OCI-M2 (cell line): ENCODE results near the gene NLRC3.

Source experiments
- DNase-seq: peaks from one replicate; lab custom pipeline; 2025; ENCODE audit not compliant: unreplicated experiment; lab: John Stamatoyannopoulos, UW

NLRC3 gene

DNA sequence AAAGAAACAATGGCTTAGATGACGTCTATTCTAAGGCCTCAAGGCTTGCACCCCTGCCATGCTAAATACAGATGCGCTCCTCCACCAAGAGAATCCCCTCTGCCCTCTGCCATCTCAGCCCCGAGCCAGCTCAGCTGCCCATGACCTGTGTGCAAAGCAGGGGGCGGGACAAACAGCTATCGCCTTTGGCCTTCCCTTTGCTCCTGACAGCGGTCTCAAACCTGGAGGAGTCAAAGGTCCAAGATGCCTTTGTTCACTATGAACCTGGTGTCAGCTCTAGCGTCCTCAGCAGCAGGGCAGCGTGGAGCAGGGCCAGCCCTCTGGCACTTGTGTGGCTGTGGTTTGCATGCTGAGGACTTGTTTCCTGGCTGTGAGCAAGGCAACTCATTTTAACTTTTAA, 21.9 kb upstream of the NLRC3 start:
- no peak for DNase-seq

DNA sequence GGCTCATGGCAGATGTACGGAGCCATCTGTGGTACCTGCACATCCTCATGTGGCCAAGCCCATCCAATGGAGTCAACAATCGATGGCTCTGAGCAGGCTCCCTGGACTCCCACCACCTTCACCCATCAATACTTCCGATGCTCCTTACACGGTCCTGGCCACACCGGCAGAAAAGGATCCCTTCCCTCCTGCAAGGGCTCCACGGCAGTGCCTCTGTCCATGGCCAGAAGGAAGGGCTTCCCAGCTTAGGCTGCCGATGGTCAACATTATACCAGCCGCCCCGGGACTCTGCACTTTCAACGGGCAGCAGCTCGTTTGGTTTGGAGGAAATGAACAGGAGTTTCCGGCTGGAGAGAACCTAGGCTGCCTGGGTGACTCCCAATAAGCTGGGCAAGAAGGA, 21.0 kb upstream of the NLRC3 start:
- DNase-seq, result no peak

DNA sequence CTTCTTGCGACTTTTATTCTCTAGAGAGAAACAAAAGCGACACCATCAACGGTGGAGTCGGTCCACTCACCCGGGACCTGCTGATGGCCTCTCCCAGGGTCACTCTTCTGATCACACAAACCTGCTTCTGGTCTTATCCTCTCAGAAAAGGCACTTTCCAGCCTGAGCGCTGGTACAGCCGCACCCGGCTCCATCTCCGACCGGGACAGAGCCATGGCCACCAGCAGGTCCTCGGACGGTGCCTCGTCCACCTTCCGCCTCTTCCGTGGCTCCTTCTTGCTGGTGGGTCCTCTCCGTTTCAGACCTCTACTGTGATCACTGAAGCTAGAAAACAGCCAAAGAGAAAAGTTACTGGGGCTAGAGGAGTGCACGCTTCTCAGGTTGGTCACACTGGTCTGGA, 20.5 kb upstream of the NLRC3 start:
- DNase-seq, result no peak

DNA sequence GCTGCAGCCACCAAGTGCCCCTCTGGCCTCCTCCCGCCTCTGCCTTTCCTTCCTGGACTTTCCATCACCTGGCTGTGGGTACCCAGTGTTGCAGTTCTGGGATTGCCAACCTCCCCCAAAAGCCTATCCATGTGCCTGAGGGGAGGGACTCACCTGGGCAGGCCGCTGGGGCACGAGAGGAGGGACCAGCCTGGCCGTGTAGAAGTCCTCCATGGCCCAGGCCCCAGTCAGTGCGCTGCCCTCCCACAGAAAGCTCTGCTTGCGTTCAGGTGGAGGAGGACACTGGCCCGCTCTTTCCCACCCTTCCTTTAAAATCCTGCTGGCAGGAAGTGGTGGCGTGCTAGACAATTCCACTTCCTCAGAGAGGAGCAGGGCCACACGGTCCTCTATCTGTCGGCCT, 20.0 kb upstream of the NLRC3 start:
- DNase-seq, result no peak

DNA sequence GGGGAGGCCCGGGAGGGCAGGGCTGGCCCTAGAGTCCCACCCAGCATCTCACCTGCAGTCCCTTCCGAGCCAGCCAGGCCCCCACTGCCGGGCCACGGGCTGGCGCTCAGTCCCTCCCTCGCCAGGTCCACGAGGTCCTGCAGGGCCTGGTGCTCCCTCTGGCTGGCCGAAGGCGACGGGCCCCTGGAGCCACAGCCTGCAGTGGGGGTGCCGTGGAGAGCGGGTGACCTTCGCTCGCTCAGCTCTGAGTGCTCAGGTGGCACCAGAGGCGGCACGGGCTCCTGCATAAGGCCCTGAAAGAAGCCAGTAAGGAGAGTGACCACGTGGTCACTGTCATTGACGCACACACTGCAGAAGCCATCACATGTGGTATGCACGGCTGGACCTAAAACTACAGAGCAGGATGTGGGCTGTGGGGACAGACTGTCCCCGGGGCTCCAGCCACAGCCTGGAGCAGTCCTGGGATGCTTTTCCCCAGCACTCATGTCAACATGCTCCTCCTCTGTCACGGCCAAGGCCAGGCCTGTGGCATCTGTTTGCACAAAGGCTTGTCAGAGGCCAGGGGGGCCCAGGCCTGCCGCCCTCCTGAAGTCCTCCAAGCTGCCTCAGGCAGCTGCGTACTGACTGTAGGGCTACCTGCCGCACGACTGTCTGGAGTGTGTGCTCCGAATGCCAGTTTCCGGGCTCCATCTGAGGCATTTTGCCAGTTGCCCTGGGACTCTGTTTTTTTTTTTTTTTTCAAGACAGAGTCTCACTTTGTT, 19.1 kb upstream of the NLRC3 start:
- DNase-seq, result no peak

DNA sequence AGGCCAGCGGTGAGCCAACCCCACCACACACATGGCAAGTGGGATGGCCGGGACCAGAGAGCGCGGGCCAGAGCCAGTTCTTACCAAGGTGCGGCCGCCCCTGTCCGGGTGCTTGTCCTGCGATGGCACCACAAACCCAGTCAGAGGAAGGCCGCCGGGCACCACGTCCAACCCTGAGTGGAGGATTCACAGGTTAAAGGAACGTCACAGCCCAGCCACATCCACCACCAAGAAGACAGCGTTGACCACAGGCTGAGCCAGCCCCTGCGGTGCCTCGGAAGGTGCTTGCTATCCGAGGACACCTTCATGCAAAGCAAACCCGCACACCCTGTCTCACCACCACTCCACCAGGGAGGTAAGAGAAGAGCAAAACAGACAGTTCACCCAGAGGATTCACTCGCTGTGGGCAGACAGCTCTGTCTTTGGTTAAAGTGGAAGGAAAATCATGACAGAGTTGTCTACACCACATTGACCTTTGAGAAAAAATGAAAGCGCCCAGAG, 18.4 kb upstream of the NLRC3 start:
- DNase-seq, result no peak

DNA sequence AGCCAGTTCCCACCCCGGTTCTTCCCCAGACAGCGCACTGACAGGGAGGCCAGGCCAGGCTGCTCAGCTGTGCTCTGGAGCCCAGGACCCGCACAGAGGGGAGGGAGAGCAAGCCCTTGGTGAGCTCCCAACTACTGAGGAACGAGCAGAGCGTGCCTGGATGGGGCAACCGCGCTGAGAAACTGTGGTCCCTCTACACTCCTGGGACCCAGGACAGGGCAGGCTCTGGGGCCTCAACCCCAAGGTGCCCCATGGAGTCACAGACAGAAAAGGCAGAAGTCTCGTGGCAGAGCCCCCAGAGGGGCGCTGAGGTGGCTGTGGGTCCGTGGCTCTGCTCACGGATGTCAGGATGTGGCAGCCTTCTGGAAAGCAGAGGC, 17.9 kb upstream of the NLRC3 start:
- DNase-seq, result no peak

DNA sequence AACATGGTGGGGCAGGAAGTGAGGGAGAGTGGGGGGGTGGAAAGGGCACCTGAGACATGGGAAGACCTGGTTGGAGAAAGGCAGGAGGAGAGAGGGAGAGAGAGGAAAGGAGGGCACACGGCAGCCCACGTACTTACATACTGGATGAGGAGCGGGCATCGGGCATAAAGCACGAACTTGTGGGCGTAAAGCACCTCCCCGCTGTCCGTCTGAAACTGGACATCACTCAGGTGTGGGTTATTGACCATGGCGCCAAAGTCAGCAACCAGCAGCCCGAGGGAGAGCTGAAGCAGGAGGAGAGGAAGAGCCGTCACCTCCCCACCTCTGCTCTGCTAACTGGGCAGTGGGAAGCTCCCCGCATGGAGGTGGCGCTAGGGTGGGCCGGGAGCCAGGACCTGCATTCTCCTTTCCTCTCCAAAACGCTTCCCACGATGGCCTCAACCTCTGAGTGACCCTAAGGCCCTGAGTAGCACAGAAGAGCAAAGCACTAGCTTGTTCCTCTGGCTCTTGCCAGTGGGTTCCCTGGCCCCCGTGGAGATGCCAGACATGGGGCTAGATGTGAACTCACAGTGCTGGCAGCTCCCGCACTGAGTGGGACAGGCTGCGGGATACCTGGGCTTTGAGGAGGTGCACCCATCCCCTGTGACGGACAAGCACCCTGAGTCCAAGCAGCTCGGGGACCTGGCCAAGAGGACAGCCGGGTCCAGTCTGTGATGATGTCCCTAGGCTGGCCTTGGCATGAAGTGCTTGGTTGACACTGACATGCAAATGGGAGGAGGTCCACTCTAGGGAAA, 17.3 kb upstream of the NLRC3 start:
- DNase-seq, result no peak

DNA sequence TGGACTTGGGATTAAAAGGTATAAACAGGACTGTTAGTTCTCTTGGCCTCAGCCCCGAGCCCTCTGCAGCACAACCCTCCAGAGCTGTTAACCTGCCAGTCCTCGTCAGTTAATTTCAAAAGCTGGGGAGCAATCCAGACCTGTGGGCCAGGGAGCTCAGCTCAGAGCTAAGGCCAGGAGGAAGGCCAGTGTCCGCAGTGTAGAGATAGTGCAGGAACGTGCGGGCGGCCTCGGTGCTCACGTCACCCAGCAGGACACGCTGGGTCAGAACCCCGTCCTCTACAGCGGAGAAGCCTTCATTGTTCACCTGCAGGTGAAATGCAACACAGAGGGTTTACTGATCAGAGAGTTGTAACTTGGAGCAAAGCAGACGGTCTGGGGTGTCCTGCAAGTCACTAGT, 15.4 kb upstream of the NLRC3 start:
- no peak for DNase-seq

DNA sequence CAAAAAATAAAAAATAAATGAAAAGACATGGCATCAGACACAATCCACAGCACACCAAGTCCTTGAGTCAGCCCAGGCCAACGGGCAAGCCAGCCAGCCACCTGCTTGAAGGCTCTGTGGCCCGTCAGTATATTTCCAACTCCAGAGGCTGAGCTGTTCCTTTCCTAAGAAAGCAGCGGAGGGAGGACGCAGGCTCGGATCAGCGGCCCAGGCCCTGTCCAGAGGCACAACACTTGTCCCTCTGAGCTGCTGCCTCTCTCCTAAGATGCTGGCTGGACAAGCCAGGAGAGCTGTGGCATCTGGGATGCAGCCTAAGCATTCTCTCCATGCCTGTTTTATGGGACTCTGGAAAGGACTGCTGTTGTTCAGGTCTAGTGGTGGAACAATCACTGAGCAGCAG, 14.8 kb upstream of the NLRC3 start:
- DNase-seq, result no peak

DNA sequence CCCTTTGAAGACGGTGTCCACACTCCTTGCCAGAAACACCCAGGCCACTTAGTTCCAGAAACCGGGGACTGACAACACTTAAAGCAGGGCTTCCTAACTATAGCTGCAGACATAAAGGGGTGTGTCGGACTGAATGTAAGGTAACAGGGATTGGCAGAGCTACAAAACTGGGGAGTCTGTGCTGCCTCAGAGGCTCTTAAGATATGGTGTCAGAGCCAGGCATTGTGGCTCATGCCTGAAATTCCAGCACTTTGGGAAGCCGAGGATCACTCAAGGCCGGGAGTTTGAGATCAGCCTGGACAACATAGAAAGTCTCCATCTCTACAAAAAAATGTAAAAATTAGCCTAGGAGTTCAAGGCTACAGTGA, 14.2 kb upstream of the NLRC3 start:
- DNase-seq, result no peak

DNA sequence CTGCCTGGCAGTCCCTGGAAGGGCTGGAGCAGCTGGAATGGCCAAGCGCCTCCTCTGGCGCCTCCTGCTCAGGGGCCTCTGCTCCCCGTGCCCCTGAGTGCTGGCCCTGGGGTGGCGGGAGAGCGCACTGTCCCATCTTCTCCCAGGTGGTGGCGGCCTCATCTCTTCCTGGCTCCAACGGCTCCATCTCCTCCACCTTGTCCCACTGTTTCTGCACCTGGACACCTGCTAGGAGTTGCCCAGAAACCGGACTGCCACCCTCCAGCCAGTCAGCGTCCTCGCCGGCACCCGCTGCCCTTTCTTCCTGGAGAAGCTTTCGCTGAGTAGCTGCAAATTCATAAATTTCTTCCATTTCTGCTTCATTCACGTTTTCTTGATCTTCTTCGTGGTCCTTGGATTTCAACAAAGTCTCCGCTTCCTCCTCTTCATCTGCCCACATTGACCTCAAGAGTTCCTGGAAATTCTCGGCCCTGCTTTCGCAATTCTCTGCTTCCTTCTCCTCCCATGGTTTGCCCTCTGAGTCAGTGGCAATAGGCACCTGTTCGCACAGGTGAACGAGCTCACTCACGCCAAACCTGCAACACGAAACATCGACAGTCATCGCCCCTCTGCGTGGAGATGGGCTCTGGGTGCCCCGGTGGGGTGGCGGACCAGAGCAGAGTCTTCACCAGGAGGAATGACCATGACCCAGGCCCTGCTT, 13.7 kb upstream of the NLRC3 start:
- no peak for DNase-seq

DNA sequence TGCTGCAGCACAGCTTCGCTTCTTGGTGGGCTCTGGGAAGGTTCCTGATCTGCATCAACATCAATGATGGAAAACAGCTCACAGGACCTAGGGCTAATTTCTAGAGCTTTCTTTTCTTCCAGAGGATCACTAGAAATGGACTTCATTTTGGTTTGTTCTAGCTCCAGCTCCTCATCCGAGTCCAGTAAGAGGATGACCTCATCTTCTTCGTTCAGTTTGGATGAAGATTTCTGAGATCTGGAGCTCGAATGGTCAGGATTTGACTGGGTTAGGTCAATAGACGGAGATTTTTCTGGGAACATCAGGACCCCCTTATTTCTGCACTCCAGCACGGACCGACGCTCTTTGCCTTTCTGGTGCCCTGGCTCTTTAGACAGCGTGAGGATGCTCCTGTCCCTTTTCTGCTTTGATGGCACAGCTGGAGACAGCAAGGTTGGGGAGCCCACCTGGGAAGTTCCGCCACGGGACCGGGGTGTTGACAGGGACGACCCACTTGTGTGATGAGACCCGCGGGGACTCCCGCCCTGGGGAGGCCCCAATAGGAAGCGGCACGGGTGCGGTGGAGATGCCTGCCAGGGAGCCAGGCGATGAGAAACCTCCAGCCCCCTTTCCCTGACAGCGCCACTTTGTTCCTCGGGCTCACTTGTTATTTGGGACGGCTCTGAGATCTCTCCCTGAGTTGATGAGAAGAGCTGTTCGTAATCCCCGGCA, 12.9 kb upstream of the NLRC3 start:
- DNase-seq, result no peak

DNA sequence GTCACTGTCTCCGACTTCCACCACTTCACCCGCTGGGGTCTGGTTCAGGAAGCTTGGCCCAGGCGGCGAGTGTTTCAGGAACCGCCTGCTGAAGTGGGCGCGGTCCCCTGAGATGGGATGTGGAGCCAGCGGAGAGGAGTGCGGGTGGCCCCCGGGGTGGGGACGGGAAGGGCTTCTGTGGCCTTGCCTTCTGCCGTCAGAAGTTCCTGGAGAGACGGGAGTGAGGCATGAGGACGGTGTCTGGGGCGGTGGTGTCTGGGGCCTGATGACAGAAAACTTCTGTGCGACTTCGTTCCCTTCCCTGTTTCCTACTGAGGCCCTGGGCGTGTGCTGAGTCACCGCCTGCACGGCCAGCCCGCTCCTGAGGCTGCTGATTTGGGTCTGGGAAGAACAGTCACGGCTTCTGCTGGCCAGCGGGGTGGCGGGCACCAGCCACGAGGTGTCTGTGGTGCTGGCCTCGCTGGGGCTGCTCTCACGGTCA, 12.3 kb upstream of the NLRC3 start:
- no peak for DNase-seq

DNA sequence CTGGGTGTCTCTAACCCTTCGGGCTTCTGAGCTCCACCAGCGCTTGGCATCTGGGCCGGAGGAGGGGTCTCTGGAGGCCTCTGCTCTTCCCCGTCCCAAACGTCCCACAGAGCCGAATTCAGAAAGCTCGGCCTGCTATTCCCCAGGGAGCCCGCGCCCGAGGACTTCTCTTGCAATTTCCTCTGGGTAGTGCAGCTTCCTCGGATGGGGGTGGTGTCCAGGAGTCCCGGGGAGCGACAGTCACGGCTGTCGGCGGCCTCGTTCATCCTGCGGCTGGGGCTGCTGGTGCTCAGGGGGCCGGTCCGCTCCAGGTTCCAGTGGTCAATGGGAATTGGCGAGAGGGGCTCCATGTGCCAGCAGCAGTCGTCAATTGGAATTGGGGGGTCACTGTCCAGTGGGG, 11.8 kb upstream of the NLRC3 start:
- no peak for DNase-seq

DNA sequence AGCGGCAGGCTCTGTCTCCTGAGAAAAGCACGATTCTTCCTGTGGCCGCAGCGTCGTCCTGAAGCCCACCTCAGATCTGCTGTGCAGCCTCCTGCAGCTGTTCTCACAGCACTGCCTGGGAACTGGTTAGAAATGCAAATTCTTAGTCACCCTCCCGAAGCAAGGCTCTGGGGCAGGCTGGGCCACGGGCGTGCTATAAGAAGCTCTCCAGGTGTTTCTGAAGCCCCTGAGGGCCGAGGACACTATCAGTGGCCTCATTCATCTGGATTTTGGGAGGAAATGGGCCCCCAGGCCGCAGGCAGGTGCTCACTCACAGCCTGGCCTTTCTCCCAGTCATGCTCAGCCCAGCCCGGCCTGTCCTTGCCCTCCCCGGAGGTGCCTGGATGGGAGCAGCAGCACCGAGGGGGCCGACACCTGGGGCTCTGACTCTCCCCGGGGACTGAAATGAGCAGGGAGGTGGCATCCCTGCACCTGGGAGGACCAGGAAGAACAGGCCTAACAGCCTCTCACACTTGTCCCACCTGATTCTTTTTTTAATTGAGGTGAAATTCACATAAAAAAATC, 10.4 kb upstream of the NLRC3 start:
- no peak for DNase-seq

DNA sequence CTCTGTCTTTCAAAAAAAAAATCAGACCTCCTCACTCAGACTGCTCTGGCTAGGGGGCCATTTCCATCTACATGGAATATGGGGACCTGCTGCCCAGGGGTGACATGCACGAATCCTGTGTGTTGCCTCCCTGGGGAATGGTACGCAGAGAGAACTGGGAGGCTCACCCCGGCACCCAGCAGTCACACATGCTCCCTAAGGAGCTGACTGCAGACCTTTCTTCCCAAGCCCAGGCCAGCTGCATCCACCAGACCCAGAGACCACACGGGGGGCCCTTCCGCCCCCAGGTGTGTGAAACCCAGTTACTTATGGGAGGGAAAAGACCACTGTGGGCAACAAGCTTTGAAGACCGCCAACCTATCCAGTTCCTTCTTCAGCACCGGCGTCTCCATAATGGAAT, 7.2 kb upstream of the NLRC3 start:
- no peak for DNase-seq

DNA sequence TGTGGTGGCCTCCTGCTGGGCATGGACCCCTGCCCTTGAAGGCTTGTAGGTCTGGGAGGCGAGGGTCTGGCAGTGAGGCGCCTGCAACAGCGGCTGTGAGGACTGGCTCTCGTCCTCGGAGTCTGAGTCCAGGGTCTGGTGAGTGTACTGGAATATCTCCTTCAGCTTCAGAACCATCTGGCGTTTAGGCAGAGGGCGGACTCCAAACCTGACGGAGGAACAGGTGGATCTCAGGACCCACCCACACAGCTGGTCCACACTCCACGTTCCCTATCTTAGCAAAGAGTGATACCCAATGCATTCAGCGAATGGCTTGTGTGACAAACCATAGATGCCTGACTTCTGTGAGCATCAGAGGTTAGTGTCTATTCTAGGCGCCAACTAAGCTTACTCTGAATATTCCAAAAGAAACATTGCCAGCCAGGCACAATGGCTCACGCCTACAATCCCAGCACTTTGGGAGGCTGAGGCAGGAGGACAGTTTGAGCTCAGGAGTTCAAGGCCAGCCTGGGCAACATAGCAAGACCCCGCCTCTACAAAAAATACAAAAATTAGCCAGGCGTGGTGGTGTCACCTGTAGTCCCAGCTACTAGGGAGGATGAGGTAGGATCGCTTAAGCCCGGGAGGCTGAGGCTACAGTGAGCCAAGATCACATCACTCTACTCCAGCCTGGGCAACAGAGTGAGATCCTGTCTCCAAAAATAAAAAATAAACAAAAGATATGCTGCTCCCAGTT, 6.3 kb upstream of the NLRC3 start:
- no peak for DNase-seq

DNA sequence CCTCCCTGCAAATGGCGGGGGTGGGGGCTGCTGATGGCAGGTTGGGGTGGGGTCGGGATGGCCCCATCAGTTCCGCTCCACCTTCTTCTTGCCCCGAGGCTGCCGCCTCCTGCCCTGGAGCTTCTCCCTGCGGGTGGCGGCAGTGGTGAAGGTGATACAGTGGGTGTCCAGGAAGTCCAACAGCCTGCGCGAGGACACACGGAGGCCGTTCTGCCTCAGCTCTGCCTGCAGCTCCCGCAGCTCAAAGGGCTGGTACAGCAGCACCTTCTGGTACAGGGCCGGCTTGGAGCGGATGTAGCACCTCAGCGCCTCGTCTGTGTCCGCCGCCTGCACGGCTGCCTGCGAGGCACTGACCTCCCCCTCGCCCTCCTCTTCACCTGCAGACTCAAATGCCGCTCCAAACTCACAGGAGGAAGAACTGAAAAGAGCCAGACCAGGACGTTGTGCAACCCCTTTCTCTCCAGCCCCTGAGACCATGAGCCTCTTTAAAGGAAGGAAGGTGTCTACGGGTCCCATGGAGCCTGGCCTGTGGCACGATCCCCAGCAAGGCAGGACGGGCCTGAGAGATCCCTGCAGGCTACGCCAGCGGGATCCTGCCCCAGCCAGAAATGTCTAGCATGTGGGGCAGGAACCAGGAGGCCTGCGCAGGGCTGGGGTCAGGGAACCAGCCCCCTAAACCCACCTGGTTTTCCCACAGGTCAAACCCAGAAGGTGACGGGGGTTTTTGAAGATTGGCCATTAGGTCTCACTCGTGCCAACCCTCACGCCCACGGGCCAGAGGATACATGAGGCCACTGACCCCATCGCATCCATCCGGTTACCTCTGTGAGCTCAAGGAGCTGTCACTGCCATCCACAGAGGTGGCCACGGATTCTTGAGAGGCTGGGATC, 5.3 kb upstream of the NLRC3 start:
- DNase-seq, result no peak
